ENCODE data around the gene SLC66A1.

DNA sequence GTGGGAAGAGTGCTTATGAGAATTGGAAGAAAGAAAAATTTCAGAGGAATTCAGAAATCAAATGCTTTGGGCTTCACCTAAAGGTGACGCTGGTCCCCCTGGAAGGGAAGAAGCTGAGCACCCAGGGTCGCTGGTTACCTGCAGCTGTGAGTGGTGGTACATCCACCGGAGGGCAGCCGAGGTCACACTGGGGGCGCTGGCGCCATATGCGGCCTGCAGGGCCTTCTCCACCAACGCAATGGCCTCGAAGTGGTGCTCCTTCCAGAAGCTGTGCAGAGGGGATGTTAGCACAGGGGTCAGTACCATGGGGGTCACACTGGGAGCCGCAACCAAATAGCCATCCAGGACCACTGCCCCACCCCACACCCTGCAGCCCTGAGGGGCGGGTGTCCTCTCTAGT lies 6.2 kb upstream of the SLC66A1 start:
- TF ChIP-seq CTCF (IDR thresholded peaks at IDR 0.05; ENCODE audit: low read length) (no peak), EZH2 (optimal IDR thresholded peaks at IDR 0.05; ENCODE audit: low read depth, low read length) (no peak), EZH2phosphoT487 (IDR thresholded peaks at IDR 0.05; ENCODE audit: low read length) (no peak)

Measured in MM.1S (cell line).